HG02763 (cell line): ENCODE data around the gene HHIPL1.

Source experiments
- ATAC-seq: cut with Tn5 transposase; IDR thresholded peaks from one replicate; pipeline ENCODE4 v1.9.1; 2021; ENCODE audit warnings: mild to moderate bottlenecking, moderate library complexity; ENCODE audit not compliant: unreplicated experiment

Gene HHIPL1

GRCh38 chr14:99673305-99674063 lies 28.6 kb downstream of the HHIPL1 start:
- no peak for ATAC-seq

- ATAC-seq = no peak
These were observed 29.2 kb downstream of the HHIPL1 start for GRCh38 chr14:99674064-99674650.

- ATAC-seq = no peak
These were observed 29.9 kb downstream of the HHIPL1 start for GRCh38 chr14:99674776-99675381.

DNA sequence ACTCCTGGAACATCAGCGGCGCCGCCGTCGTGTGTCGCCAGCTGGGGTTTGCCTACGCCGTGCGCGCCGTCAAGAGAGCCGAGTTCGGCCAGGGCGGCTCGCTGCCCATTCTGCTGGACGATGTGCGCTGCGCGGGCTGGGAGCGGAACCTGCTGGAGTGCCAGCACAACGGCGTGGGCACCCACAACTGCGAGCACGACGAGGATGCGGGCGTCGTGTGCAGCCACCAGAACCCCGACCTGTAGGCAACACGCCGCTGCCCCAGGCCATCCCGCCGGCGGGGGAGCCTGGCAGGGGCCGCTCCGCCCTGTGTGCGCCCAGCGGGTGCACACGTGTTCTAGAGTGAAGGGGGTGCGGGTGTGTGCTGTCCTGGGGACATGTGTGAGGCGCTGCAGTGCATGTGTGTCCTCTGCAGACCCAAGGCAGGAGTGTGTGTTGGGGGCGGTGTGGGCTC lies 30.5 kb downstream of the HHIPL1 start:
- ATAC-seq = no peak

GRCh38 chr14:99675951-99676350 lies 31.0 kb downstream of the HHIPL1 start:
- no peak for ATAC-seq

GRCh38 chr14:99676657-99677056 lies 31.7 kb downstream of the HHIPL1 start:
- ATAC-seq = no peak

DNA sequence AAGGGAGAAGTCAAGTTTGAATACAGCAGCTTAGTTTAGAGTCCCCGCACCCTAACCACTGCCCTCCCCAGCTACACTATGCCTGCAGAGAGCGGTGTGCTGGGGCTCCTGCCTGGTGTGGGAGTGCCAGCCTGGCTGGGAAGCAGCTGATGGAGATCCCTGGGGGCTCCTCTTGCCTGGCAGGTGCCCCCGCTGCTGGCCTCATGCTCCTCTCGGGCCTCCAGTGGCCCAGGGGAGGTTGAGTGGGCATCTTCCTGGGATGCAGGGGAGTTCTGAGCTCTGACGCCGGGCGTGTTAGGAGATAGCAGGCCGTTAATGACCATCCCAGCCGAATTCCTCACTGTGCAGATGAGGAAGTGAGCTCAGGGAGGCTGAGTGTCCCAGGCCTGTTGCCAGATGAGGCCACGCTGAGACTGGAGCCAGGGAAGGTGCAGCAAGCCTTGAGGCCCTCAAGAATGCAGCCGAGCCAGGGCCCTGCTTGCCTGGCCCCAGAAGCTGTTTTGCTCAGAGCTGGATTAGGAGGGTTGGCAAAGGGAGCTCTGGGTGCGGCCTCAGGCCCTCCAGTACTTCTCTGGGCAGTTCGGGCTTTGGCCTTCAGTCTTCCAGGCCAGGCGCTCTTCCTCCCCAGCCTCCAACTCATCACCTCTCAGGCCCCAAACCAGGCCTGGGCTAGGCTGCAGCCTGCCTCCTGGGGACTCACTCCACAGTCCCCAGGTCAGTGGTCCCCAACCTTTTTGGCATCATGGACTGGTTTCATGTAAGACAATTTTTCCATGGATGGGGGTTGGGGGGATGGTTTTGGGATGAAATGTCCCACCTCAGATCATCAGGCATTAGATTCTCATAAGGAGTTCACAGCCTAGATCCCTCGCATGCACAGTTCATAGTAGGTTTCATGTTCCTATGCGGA lies 32.6 kb downstream of the HHIPL1 start:
- no peak for ATAC-seq

DNA sequence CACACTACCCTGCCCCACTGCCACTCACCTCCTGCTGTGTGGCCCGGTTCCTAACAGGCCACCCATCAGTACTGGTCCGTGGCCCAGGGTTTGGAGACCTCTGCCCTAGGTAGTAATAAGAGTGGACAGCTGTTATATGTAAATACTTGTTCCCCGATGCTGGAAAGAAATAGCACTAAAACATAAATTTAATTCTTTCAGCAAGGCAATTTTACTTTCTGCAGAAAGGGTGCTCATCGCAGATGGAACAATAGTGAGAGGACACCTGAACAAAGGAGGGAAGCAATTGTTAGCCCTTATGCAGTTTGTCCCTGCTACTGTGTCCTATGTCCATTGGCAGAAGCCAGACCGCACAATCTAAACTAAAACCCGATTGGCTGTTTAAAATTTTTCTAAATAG lies 33.3 kb downstream of the HHIPL1 start:
- ATAC-seq = no peak

GRCh38 chr14:99679111-99679510 lies 34.2 kb downstream of the HHIPL1 start:
- ATAC-seq = no peak

- ATAC-seq = no peak
These were observed 34.6 kb downstream of the HHIPL1 start for GRCh38 chr14:99679543-99679942.

DNA sequence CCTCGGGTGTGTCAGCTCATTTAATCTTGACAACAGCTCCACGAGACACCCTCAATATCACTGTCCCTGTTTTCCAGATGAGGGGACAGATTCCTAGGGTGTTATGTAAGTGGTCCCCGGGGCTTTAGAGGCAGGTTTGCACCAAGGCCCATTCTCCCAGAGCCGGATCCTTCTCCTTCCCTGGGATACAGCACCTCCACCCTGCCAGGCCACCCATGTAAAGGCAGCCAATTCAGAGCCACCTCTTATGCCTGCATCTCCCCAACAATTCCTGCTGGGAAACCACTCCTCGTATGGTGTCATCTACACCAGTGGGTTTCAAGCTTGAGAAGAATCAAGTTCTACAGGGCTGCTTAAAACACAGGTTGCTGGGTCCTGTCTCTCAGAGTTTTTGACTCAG lies 35.1 kb downstream of the HHIPL1 start:
- ATAC-seq = no peak

- no peak for ATAC-seq
These were observed 36.3 kb downstream of the HHIPL1 start for GRCh38 chr14:99681101-99681831.

- ATAC-seq = no peak
These were observed 36.9 kb downstream of the HHIPL1 start for GRCh38 chr14:99681832-99682148.

GRCh38 chr14:99682809-99683618 lies 38.1 kb downstream of the HHIPL1 start:
- ATAC-seq = no peak

DNA sequence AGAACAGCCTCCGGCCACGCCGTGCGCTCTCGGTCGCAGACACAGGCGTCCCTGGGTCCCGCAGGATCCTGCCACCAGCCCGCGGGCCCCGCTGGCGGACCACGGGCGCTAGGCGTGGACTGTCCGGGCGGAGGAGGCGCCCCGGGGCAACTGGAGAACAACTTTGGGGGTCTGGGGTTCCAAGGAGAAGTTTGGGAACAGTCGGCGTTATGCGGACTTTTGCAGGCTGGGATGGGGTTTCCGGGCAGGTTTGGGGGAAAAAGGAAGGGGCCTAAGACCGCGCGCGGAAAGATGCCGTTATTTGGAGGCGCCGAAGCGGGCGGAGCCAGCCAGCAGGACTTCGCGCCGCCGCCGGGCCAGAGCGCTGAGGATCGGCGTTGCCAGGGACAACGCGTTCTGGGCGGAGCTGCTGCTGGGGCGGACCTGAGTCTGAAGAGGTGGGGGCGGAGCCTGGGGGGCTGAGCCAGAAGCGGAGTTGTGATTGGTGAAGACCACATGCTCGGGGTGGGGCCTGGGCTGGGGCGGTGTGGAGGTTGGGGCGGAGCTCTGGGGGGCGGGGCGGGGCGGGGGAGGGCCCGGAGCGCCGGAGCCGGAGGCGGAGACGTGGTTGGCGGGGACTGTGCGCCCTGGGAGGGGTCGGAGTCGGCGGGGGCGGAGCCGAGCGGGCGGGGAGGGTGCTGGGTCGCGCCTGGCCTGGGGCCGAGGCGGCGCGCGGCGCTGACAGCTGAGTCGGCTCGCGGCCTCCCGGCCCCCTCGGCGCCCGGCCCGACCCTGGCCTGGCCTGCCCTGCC lies 38.9 kb downstream of the HHIPL1 start, which contains the start of gene CYP46A1:
Gene CYP46A1 (plus strand): TSS at position 680 of the 791 bp plus-strand sequence. CDS start 120 bp downstream, outside the sequence.
- ATAC-seq = peak; percentile 95

DNA sequence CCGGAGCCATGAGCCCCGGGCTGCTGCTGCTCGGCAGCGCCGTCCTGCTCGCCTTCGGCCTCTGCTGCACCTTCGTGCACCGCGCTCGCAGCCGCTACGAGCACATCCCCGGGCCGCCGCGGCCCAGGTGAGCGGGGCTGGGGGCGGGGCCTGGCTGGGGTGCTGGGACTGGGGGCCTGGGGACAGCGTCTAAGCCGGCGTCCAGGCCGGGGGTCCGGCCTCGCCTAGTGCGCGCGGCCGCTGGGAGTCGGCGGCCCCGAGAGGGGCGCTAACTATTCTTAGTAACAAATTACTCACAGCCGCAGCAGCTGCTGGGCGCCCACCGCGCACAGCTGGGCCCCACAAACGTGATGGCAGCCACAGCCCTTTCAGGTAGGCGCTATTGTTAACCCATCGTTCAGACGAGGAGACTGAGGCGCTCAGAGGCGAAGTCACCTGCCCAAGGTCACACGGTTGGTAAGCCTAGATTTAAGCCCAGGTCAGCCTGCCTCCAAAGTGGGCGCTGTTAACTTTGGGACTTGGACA lies 39.5 kb downstream of the HHIPL1 start:
- ATAC-seq = peak; percentile 20

GRCh38 chr14:99685151-99685591 lies 40.2 kb downstream of the HHIPL1 start:
- ATAC-seq = no peak

DNA sequence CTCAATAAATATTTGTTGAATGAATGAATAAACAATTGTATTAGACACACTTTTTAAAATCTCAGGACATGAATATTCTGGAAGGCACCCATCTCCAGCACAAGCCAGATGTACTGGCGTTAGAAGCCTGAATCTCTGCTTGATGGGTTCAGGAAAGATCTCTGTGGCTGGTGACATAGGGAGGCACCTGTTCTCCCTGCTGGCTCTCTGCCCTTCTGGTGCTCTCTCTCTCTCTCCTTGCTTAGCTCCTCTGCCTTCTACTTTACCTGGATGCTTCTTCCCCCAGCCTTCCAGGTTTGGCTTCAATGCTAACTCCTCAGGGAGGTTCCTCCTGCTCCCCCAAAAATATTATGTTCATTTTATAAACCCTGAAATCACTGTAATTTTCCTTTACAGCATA lies 40.7 kb downstream of the HHIPL1 start:
- no peak for ATAC-seq
